Measurements from ENCODE around the gene TBCK. TPM values are rescaled to one million over a fixed set of nuclear protein-coding genes. Genes with fewer than 3 reads are reported as not detected.

Gene TBCK
- total RNA-seq, 1 experiment from 2014 or later, result 7.6 TPM

DNA sequence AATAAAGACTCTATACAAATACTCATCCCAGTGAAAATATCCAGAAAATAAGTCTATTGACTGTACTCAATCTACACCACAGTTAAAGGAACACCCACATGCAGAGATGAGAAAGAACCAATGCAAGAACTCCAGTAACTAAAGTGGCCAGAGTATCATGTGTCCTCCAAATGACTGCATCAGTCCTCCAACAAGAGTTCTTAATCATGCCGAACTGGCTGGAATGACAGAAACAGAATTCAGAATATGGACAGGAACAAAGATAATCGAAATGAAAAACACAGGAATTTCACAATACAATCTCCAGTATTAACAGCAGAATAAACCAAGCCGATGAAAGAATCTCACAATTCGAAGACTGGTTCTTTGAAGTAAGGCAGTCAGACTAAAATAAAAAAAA is 210.3 kb downstream of the TBCK start:
- POLR2A ChIA-PET (ENCODE audit: unreplicated experiment), result no interaction called here
- intact Hi-C loops (cut with micrococcal nuclease), result no loop called here
- H3K27me3 ChIP-seq (ENCODE audit: low read length), result no peaks in the 10 kb centered on the region
- no peaks in the 10 kb centered on the region for H3K9me3 ChIP-seq (ENCODE audit: low read length)
- CTCF ChIA-PET, result no interaction called here
- H3K4me3 ChIP-seq (ENCODE audit: low read length), result no peak overlapping the region
- BruUV-seq (replicated peaks), result no TSS peak
- no peak overlapping the region for H3K27ac ChIP-seq (ENCODE audit: low read length)
- no peaks in the 10 kb centered on the region for H4K20me1 ChIP-seq (ENCODE audit: low read length)
- no peak overlapping the region for H3K9ac ChIP-seq (ENCODE audit: low read length)
- no peak overlapping the region for H3K4me2 ChIP-seq (ENCODE audit: low read length)
- H2AFZ ChIP-seq (ENCODE audit: low read length), result no peak overlapping the region
- no peaks in the 10 kb centered on the region for H3F3A ChIP-seq (ENCODE audit: low read length, unreplicated experiment)
- H3K36me3 ChIP-seq (ENCODE audit: low read depth, low read length), result no peaks in the 10 kb centered on the region
- no peaks in the 10 kb centered on the region for H3K79me2 ChIP-seq (ENCODE audit: low read length)
- no peaks in the 10 kb centered on the region for H3K4me1 ChIP-seq (ENCODE audit: insufficient read depth, low read length)
- H3K9me2 ChIP-seq (replicated peaks; ENCODE audit: low read length), result no peaks in the 10 kb centered on the region
- no peak for TF ChIP-seq EZH2phosphoT487 (IDR thresholded peaks at IDR 0.05; ENCODE audit: borderline replicate concordance, low read length)
- no peak for TF ChIP-seq EZH2 (IDR thresholded peaks at IDR 0.05; ENCODE audit: low read length, unreplicated experiment)
- TF ChIP-seq, protein P1, sequence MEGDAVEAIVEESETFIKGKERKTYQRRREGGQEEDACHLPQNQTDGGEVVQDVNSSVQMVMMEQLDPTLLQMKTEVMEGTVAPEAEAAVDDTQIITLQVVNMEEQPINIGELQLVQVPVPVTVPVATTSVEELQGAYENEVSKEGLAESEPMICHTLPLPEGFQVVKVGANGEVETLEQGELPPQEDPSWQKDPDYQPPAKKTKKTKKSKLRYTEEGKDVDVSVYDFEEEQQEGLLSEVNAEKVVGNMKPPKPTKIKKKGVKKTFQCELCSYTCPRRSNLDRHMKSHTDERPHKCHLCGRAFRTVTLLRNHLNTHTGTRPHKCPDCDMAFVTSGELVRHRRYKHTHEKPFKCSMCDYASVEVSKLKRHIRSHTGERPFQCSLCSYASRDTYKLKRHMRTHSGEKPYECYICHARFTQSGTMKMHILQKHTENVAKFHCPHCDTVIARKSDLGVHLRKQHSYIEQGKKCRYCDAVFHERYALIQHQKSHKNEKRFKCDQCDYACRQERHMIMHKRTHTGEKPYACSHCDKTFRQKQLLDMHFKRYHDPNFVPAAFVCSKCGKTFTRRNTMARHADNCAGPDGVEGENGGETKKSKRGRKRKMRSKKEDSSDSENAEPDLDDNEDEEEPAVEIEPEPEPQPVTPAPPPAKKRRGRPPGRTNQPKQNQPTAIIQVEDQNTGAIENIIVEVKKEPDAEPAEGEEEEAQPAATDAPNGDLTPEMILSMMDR (conservative IDR thresholded peaks at IDR 0.05; ENCODE audit: low read depth, low read length), result no peak
- DNase-seq (no peak), ATAC-seq (no peak)

DNA sequence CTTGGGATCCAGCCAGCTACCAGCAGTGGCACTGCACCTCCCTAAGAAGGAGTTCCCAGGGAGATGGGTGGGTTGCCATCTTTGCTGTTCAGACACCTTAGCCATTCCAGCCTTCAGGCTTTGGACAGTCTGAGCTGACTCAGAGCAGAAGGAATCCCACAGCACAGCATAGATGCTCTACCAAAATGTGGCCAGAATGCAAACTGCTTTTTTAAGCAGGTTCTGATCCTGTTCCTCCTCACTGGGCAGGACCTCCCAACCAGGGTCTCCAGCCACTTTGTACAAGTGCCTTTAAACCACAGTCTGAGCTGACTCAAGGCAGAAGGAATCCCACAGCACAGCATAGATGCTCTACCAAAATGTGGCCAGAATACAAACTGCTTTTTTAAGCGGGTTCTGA is 211.7 kb downstream of the TBCK start:
- POLR2A ChIA-PET (ENCODE audit: unreplicated experiment), result no interaction called here
- H3K4me2 ChIP-seq (ENCODE audit: low read length), result no peak overlapping the region
- no peaks in the 10 kb centered on the region for H3K4me1 ChIP-seq (ENCODE audit: insufficient read depth, low read length)
- no peak overlapping the region for H3K9ac ChIP-seq (ENCODE audit: low read length)
- no peaks in the 10 kb centered on the region for H3K9me3 ChIP-seq (ENCODE audit: low read length)
- ATAC-seq, result no peak
- no peaks in the 10 kb centered on the region for H3K79me2 ChIP-seq (ENCODE audit: low read length)
- H3K36me3 ChIP-seq (ENCODE audit: low read depth, low read length), result no peaks in the 10 kb centered on the region
- H4K20me1 ChIP-seq (ENCODE audit: low read length), result no peaks in the 10 kb centered on the region
- TF ChIP-seq EZH2phosphoT487 (IDR thresholded peaks at IDR 0.05; ENCODE audit: borderline replicate concordance, low read length), result no peak
- TF ChIP-seq, protein P1 (conservative IDR thresholded peaks at IDR 0.05; ENCODE audit: low read depth, low read length), result no peak
- TF ChIP-seq EZH2 (IDR thresholded peaks at IDR 0.05; ENCODE audit: low read length, unreplicated experiment), result no peak
- no TSS peak for BruUV-seq (replicated peaks)
- no peak for DNase-seq
- no peaks in the 10 kb centered on the region for H3F3A ChIP-seq (ENCODE audit: low read length, unreplicated experiment)
- no peaks in the 10 kb centered on the region for H3K9me2 ChIP-seq (replicated peaks; ENCODE audit: low read length)
- H2AFZ ChIP-seq (ENCODE audit: low read length), result no peak overlapping the region
- intact Hi-C loops (cut with micrococcal nuclease), result no loop called here
- H3K27me3 ChIP-seq (ENCODE audit: low read length), result no peaks in the 10 kb centered on the region
- CTCF ChIA-PET, result no interaction called here
- no peak overlapping the region for H3K27ac ChIP-seq (ENCODE audit: low read length)
- no peak overlapping the region for H3K4me3 ChIP-seq (ENCODE audit: low read length)

DNA sequence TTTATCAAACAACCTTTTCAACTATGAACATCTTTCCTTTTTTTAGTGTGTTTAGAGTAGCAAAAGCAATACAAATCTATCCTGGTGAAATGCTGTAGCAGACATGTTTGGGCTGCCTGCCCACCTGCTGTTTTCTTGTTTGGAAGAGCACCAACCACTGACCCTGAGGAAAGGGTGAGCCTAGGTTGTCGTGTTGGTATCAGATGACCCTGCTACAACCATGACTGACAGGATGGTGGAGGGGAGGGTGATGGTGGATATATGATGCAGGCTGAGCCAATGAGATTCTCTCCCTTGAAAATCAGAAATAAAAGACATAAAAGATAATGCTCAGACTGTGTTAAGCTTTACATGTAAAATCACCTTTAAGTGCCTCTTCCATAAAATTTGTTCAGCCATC is 219.6 kb downstream of the TBCK start:
- no peak overlapping the region for H3K27ac ChIP-seq (ENCODE audit: low read length)
- H3K27me3 ChIP-seq (ENCODE audit: low read length), result no peaks in the 10 kb centered on the region
- H3K4me2 ChIP-seq (ENCODE audit: low read length), result no peak overlapping the region
- no peaks in the 10 kb centered on the region for H3K9me3 ChIP-seq (ENCODE audit: low read length)
- H3K4me3 ChIP-seq (ENCODE audit: low read length), result no peak overlapping the region
- no peak overlapping the region for H2AFZ ChIP-seq (ENCODE audit: low read length)
- H3F3A ChIP-seq (ENCODE audit: low read length, unreplicated experiment), result no peaks in the 10 kb centered on the region
- ChIA-PET POLR2A (ENCODE audit: unreplicated experiment) (no interaction called here), CTCF (no interaction called here)
- H3K9ac ChIP-seq (ENCODE audit: low read length), result no peak overlapping the region
- TF ChIP-seq EZH2 (IDR thresholded peaks at IDR 0.05; ENCODE audit: low read length, unreplicated experiment) (no peak), EZH2phosphoT487 (IDR thresholded peaks at IDR 0.05; ENCODE audit: borderline replicate concordance, low read length) (no peak)
- TF ChIP-seq, protein P1 (conservative IDR thresholded peaks at IDR 0.05; ENCODE audit: low read depth, low read length), result no peak
- H3K79me2 ChIP-seq (ENCODE audit: low read length), result no peaks in the 10 kb centered on the region
- no TSS peak for BruUV-seq (replicated peaks)
- ATAC-seq (no peak), DNase-seq (no peak)
- H3K9me2 ChIP-seq (replicated peaks; ENCODE audit: low read length), result no peaks in the 10 kb centered on the region
- H4K20me1 ChIP-seq (ENCODE audit: low read length), result no peaks in the 10 kb centered on the region
- H3K36me3 ChIP-seq (ENCODE audit: low read depth, low read length), result no peaks in the 10 kb centered on the region
- no peaks in the 10 kb centered on the region for H3K4me1 ChIP-seq (ENCODE audit: insufficient read depth, low read length)
- intact Hi-C loops (cut with micrococcal nuclease), result no loop called here

Data from PC-3 (cell line).